GM08714 (cell line): Measurements from ENCODE around the gene RASSF3.

ENCODE experiments used
- H3K4me3 ChIP-seq: fragments of 200-500 bp; sonication (Bioruptor generic); 2 replicates; pipeline ENCODE4 v1.5.1; 2014; ENCODE audit warnings: mild to moderate bottlenecking, low read length, inconsistent platforms
- ZNF274 ChIP-seq: IDR thresholded peaks from 2 replicates; pipeline ENCODE4 v1.6.1; 2012; ENCODE audit warnings: mild to moderate bottlenecking, low read depth, low read length

The RASSF3 gene

DNA sequence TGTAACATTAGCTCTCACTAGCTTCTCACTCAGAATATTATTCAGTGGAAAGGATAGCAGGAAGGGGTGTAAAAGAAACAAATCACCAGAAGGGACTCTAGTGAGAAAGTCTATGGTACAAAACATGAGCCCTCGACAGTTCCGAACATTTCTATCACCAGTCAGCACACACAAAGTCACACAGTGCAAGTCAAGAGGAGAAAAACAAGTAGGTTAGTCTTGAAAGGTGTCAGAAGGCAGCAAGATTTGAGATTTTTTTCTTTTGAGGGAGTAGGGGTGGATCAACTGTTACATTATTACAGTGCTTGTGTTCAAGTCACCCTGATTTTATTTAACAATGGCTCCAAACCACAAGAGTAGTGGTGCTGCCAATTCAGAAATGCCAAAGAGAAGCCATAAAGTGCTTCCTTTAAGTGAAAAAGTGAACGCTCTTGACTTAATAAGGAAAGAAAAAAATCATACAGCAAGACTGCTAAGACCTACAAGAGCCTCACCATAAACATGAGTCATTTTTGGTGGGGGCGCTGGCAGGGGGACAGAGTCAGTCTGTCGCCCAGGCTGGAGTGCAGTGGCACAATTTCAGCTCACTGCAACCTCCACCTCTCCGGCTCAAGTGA is 106.7 kb downstream of the RASSF3 start:
- no peak for TF ChIP-seq ZNF274
- no peak overlapping the region for H3K4me3 ChIP-seq

GRCh38 chr12:64718649-64719048 is 108.4 kb downstream of the RASSF3 start:
- H3K4me3 ChIP-seq, result no peak overlapping the region
- TF ChIP-seq ZNF274, result no peak

DNA sequence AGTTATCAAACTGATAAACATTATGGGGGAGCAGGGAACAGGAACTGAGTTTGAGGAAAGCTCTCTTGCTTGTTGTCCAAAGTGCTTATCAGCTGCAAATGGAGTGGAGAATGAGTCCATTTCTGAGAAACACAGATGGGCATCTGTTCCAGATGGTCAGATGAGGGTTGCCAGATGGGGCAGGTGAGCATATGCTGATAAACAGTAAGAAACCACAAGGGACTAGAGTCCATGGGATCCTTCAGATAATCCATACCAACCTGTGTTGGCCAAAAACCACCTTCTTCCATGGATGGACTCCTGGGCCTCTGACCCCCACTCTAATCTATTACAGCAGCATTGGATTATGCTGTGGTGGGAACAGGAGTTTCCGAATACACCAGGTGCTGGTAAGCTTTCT is 110.6 kb downstream of the RASSF3 start:
- no peak for TF ChIP-seq ZNF274
- no peak overlapping the region for H3K4me3 ChIP-seq

DNA sequence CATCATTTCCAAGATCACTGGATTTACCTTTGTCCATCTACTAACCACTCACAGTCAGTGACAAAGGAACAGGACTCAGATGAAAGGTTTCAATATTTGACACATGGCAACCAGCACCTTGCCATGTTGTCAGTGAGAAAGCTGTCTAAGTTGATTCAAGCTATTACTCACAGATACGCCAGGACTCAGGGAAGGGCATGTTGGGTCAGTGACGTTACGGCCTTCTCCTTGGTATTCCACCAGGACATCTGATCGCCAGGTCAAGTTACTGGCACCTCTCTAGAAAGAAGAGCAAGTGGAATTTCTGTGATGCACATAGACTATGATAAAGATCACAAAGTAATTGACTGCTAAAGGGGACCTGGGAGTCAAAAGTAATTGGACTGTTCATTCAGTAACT is 112.5 kb downstream of the RASSF3 start:
- no peak for TF ChIP-seq ZNF274

GRCh38 chr12:64723630-64724029 is 113.3 kb downstream of the RASSF3 start:
- TF ChIP-seq ZNF274, result no peak
- no peak overlapping the region for H3K4me3 ChIP-seq

More for the DNA sequence above, 112.5 kb downstream of the RASSF3 start:
- H3K4me3 ChIP-seq, result no peak overlapping the region

DNA sequence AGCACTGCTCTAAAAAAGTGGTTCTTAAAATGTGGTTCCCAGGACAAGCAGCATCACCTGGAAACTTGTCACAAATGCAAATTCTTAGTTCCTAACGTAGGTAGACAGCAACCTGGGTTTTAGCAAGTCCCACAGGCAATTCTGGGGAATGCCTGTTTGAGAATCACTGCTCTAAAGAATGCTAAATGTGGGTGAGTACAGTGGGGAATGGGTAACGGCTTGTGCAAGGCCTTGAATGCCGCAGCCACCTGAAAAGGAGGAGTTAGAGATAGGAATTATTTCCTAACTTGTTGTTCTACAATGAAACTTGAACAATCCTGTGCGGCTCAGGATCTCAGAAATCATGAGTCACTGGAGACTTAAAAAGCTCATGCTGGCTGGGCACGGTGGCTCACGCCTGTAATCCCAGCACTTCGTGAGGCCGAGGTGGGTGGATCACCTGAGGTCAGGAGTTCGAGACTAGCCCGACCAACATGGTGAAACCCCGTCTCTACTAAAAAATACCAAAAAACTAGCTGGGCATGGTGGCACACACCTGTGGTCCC is 114.0 kb downstream of the RASSF3 start:
- no peak overlapping the region for H3K4me3 ChIP-seq
- no peak for TF ChIP-seq ZNF274

DNA sequence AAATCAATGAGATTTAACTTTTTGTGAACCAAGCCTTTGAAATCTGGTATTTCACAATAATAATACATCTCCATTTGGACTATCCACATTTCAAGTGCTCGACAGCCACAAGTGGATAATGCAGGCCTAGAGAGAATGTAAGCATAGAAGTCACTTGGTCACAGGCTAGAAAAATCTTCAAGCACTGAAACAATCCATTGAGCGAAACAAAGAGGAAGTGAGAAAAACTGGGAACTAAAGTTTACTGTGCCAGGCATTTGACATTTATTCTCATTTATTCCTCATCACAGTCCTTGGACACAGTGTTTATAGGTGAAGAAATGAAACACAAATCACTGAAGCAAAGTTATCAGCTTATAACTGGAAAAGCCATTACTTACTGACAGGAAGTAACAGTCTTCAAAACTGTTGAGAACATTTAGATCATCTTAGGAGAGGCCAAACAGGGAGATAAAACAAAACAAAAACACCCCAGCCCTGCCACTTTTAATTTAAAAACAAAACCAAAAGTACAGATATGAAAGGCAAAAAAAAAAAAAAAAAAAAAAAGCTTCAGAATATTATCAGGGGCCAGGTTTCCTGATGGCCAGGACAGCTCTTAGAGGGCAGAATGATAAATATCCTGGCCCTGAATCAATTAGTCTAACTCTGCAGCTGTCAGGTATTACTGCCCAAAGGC is 119.8 kb downstream of the RASSF3 start:
- H3K4me3 ChIP-seq, result peak overlapping the region; percentile 29; the same call in 1 of the 2 replicates
- no peak for TF ChIP-seq ZNF274

DNA sequence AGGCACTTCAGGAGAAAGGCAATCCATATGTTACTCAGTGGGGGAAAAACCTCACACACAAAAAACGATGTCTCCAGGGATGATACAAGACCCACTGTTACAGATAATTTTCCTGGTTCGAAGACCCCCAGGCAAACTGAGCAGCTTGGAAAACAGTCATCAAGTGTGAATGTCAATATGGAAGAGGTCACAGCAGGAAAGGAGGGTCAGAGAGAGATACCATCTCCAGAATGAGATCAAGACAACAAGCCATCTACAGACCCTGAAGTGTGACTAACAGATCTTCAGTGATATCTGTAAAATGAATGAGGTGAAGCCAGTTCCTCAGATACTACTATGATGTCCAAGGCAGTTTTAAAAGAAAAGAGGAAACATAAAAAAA is 120.3 kb downstream of the RASSF3 start:
- no peak for TF ChIP-seq ZNF274
- peak overlapping the region; percentile 29; the same call in 1 of the 2 replicates for H3K4me3 ChIP-seq

GRCh38 chr12:64731683-64732082 is 121.4 kb downstream of the RASSF3 start:
- no peak overlapping the region for H3K4me3 ChIP-seq
- TF ChIP-seq ZNF274, result no peak

DNA sequence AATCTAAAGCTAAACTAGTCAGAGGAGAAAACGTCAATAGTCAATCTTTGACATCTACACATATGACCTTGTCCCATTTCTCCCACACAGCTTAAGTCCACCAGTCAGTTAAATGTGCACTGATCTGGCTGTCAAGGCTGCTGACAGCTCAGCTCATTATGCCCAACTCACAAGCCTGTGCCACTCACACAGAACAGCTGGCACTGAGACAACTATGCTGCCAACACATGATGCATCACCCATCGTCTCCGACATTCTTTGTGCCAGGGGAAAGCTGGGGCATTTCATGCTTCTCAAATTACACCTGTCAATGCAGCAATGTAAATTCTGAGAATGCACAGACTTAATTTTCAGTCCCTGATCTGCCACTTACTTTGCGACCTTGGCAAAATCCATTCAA is 123.6 kb downstream of the RASSF3 start:
- no peak overlapping the region for H3K4me3 ChIP-seq
- no peak for TF ChIP-seq ZNF274

DNA sequence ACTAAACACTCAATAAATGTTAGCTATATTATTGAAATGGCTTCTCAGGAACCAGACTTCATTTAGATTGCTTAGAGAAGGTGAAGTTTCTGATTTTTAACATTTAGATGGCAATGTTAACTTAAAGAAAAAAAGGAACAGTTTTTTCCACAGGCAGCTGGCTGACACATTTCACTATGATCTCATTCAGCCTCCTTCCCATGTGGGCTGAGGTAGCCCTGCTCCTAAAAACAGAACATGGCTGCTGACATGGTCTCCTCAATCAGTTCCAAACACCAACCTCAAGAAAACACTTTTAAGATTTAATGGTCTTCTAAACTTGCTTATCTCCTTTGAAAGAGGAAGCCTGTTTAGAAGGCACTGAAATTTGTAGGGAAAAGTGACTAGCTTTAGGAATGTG is 125.1 kb downstream of the RASSF3 start:
- no peak for TF ChIP-seq ZNF274

DNA sequence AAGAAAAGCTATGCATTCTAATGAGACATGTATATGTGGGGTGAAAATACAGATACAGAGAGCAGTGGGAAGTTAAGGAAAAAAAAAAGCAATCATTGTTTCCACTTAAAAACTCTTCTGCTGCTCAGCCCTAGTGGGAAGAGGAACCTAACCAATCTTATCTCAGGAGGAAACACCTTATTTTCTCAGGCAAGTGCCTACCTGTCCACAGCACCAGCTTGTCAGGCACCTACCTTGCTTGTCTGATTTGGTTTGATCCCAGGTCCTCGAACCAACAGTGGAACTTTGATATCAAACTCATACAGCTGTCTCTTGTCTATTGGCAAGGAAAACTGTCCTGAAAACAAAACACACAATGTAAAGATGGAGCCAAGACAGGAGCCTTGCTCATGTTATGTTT is 126.5 kb downstream of the RASSF3 start:
- no peak overlapping the region for H3K4me3 ChIP-seq
- no peak for TF ChIP-seq ZNF274

More for the DNA sequence above, 125.1 kb downstream of the RASSF3 start:
- H3K4me3 ChIP-seq, result no peak overlapping the region

DNA sequence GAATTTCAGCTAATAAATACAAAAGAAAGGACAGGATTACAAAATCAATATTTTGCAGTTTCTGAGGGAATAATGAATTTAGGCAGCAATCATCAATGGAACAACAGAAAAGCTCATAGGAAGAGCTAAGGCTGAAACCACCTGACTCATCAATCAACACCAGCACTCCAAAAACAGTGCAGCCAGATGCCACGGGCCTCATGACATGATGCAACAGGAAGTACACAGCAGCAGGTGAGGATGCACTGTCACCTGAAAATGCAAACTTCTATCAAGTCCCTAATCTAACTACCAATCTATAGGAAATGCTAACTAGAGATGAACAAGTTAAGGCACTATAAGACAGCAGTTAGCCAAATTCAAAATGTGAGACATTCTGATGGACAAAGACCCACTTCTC is 127.2 kb downstream of the RASSF3 start:
- H3K4me3 ChIP-seq, result no peak overlapping the region
- no peak for TF ChIP-seq ZNF274

GRCh38 chr12:64739778-64740177 is 129.5 kb downstream of the RASSF3 start:
- TF ChIP-seq ZNF274, result no peak
- H3K4me3 ChIP-seq, result no peak overlapping the region

DNA sequence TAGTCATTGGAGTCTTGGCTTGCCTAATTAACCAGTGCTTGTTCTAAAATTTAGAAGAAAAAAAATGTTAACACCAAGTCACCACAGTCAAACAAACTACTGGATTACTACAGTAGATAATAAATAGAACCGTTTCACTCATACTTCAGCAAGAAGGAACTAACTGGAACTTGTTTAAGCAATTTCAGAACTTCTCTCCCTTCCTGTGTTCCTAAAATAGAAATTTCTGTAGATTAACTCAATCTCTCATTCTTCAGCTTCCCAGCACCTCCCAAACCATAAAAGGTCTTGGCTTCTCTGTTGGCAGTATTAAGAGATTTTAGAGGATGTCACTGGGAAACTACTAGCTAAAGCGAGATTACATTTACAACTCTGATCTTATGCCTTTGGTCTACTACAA is 130.4 kb downstream of the RASSF3 start:
- no peak overlapping the region for H3K4me3 ChIP-seq

More for the DNA sequence above, 130.4 kb downstream of the RASSF3 start:
- TF ChIP-seq ZNF274, result no peak
